ENCODE results near the gene ORM2.

The ORM2 gene

DNA sequence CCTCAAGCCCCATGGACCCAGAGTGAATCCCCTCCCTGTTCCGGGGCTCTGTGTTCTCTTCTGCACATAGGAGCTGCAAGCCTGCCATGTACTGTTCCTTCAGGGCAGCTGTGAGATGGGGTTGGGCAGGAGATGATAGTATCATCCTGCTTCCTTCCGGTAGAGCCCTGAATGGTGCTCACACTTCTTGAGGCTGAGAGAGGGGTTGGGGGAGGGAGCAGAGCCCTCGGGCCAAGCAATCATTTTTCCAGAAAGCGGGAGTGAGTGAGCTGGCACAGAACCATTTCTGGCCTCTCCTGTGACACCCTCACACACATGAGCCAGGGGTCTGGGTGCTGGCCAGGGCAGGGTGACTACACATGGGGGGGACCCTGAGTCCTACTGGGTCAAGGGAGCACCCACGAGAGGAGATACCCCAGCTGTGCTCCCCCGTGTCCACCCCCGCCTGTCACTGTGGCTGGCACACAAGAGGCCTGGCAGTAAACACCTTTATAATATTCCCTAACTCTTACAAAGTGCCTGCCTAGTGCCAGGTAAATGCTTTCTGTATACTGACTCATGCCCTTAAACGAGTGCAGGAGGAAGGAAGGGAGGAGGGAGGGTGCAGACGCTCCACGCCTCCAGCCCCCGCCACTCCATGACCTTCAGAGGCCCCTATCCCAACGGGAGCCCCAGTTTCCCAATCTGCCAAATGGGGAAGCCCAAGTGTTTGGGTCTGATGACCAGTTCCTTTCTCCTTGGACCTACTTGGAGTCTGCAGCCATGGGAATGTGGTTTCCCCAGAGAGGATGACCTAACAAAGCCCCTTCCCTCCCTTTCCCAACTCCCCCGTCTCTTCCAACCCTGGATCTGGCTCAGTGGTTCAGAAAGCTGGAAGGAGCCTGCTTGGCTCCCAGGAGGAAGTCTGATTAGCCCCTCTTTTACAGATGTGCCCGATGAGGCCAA lies 42.6 kb downstream of the ORM2 start:
- DNase-seq, result peak; percentile 8

- DNase-seq, result peak; percentile 87
Measured at GRCh38 chr9:114372921-114373448, 43.3 kb downstream of the ORM2 start.

- DNase-seq, result no peak
Measured at GRCh38 chr9:114373960-114374730, 44.5 kb downstream of the ORM2 start.

DNA sequence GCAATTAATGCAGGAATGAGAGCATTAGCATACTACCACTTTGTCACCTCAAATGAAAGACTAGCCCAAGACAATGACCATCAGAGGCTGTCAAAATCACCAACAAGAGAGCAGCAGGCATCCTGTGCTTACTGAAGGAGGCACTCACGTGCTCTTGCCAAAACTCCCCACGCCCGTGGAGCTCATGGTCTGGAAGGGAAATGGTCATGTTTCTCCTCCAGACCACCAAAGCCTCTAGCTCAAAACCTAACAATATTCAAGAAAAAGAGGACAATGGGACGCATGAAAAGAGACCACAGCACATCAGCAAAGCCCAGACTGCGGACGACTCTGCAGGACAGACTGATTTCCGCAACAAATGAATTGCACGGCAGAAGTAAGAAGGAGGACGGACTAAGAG lies 45.3 kb downstream of the ORM2 start:
- DNase-seq, result no peak

DNA sequence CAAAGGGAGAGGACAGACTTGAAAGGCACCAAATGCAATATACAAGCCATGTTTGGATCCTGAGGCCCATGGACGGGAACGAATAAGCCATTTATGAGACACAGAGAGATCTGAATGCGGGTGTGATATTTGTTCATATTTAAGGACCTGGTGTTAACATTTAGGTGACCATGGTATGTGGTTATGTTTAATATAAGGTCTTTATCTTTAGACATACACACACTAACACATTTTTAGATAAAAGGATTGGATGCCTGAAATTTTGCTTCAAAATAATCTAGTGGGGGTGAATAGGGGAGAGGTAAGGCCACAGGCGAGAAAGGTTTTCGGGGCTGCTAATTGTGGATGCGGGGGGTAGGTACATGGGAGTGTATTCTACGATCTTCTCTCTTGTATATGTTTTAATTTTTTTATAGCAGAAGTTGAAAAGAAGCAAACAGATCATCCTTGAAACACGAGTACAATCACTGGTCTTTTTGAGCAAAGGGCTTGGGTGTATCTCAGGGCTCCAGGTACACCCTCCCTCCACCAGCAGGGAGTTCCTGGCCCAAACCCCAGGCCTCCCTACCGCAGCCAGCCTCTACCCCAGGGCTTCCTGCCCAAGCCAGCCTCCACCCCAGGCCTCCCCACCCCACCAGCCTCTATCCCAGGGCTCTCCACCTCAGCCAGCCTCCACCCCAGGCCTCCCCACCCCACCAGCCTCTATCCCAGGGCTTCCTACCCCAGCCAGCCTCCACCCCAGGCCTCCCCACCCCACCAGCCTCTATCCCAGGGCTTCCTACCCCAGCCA lies 45.9 kb downstream of the ORM2 start:
- DNase-seq, result no peak

DNA sequence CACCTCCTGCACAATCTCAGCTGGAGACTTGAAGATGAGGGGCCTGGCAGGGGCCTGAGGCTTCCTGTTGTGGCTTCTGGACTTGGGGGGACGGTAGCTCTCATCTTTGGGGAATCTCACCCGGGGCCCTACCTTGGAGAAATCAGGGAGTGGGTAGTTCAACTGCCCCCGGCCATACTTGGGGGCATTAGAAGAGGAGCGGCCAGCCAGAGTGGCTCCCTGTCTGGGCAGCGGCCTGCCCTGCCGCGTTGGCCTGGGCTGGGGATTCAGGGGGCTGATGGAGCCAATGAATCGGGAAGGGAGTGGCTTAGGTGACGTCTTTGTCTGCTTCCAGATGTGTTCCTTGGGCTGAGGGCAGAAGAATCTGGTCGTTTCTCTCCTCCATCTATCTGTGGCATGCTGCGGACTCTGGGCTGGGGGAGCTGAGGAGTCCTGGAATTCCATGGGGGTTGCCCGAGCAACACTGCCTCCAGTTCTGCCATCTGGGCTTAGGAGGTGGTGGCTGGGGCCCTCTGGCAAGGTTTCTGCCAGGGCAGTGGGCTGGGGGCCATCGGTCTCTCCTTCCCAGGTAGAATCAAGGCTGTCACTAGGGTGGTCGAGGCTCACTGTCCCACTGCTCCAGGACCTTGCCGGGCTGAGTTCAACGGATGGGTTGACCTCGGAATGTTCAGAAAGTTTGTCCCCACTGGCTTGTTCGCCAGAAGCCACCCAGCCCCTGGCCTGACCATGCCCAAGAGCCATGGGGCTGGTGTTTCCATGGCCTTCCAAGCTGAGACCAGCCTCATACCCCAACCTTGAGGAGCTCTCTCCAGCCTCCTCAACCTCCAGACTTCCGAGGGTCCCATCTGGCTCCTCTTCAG lies 47.1 kb downstream of the ORM2 start:
- DNase-seq, result no peak

DNA sequence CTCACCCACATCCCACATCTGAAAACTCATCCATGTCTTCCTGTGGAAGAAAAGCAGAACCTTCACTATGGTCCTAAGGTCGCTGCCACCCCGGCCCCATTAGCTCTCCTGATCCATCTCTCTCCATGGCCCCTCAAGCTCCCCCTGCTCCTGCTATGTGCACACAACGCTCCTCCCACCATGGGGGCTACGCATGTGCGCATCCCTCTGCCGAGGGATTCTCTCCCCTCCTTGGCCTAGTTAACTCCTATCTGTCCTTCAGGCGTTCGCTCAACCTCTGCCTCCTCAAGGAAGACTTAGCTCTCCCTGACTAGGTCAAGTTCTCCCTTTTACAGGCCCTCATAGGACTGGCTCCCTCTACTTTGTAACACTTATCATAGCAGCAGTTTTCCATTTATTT lies 48.3 kb downstream of the ORM2 start:
- no peak for DNase-seq

GRCh38 chr9:114378883-114379282 lies 49.2 kb downstream of the ORM2 start:
- no peak for DNase-seq

All from OCI-M1 (cell line).